IPS-NIHi11 (cell line): ENCODE data around the gene DMRT1.

Source experiments
- DNase-seq: peaks from one replicate; pipeline ENCODE4 v3.0.0; 2012; ENCODE audit warnings: mixed read lengths, low spot score

Gene DMRT1

DNA sequence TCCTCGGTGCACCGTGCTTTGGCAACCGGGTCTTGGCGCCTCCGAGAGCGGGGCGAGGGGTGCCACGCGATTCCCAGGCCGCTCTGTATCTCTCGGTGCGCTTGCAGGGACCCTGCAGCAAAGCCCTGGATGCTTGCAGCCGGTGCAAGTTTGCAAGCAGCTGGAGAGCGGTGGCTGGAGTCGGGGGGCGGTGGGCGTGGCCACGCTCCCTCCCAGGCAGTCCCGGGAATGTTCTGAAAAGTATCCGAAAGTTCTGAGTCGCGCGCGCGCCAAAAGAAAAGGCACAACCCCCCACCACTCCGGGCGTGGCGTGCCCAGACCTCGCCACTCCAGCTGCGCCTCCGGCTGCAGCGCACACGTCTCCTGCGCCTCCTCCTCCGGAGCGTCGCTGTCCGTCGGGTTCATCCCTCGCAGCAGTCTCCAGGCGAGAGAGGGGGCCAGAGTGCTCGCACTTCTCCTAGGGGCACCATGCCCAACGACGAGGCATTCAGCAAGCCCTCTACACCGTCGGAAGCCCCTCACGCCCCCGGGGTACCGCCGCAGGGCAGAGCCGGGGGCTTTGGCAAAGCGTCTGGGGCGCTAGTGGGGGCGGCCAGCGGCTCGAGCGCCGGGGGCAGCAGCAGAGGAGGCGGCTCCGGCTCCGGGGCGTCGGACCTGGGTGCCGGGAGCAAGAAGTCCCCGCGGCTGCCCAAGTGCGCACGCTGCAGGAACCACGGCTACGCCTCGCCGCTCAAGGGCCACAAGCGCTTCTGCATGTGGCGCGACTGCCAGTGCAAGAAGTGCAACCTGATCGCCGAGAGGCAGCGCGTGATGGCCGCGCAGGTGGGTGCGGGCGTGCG is at the start of gene DMRT1:
TSS of gene DMRT1 (plus strand) at position 327 of the 839 bp plus-strand sequence. CDS start at position 469, 142 bp downstream.
- peak; percentile 68 for DNase-seq

DNA sequence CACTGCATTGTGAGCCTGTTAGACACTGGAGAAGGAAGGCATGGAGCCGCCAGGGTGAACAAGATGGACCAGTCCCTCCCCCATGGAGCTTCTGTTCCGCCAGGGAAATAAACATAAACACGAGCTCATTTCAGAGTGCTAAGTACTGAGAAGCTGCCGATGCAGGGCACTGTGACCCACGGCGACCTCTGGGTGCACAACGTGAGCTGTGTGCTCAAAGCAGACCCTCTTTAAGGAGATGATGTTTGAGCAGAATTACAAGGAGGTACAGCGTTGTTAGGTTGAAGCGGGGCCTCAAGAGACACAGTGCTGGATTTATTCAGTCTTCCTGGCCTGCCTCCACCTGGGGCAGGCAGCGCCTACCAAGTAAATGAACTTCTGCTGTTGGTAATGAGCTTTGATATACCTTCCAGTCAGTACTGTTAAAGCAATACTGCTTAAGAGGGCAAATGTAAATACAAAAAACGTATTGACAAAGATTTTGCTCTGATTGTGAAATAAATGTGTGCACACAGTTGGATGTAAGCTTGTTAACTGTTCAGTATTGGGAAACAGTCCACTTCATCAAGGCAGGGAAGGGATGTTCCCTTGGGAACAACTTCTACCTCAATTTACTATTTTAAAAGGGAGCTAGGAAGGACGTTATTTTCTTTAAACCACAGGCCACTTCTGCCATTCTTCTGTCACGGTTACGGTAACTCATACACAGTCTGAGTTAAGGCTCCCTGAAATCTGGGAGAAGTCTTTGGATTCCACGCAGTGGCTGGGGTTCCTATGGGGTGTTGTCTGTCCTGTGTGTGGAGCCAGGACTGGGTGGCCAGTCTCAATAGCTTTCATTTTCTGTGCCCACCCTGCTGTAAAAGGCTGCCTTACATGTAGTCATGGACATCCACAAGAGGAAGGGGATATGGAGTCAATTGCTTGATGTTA is 48.9 kb upstream of the DMRT1 start:
- no peak for DNase-seq

DNA sequence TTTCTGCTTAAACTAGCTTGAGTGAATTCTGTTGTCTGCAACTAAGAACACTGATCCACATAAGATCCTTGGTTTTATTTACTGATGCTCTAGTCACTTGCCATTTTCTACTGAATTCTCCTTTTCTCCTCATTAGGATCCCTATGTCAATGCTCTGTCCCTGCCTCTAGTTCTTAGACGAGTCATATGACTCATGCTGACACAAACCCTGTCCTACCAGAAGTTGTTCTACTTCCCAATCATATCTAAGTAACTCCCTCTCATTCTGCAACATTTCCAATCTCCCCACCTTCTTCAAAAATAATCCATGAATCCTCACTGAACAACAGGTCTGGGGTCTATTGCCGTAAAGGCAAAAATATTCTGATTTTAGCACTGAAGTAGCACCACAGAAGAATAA is 47.1 kb upstream of the DMRT1 start:
- DNase-seq = no peak

DNA sequence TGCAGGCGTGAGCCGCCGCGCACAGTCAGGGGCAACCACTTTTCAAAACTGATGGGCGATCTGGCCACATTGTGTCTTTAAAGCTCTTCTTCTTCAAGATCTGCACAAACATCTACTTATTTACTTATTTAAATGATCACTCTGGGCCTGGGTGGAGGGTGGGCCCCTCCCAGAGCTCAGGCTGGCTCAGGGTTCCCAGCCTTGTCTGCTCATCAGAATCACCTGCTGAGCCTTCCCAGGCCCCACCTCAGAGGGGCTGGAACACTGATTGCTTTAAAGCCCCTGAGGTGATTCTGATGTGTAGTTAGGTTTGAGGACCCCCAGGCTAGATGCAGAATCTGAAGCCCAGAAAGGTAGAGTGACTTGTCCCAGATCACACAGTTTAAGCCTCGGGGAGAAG is 45.6 kb upstream of the DMRT1 start:
- DNase-seq = no peak

DNA sequence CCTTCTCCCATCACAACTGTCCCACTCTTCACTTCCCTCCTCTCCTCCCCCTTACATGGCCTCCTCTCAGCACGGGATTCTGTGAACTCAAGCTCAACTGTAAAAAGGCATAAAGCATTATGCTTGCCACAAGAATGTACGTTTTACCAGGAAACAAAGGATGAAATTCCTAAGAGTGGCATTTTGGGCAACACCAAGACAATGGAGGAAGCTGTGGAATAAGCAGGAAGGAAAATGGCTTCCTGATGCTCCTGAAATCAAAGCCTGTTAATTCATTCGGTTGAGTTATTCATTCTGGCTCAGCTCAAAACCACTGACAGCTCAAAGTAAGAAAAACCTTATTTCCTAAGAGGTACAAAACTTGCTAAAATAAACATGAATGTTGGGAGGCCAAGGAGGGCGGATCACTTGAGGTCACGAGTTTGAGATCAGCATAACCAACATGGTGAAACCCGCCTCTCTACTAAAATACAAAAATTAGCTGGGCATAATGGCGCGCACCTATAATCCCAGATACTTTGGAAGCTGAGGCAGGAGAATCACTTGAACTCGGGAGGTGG is 40.8 kb upstream of the DMRT1 start:
- no peak for DNase-seq

DNA sequence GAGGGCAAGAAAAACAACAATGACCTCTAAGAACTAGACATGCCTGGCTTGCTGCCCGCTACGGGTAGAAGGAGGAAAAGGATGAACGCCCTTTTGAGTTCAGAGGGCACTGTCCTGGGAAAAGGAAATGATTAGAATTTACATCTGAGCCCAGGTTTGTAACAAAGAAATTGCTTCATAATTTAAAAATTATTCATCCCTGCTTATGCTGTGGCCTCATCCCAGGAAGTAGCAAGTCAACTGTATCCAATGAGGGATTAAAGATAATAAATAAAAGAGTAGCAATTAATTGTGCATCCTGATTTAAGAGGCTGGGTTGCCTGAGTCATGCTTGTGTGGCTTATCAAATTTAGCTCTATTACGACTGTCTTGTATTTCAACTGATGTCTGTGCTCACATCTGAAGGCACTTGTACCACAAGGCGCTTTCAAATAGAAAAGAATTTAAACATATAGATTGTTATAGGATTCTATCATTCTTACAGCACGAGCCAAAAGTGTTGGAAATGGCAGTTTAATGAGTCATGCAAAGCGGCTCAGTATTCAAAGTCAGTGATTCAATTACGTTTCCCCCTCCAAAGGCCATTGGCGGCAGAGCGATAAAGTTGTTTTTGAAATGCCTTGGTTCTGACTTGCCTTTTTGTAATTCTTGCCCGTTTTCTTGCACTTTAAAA is 40.0 kb upstream of the DMRT1 start:
- no peak for DNase-seq

DNA sequence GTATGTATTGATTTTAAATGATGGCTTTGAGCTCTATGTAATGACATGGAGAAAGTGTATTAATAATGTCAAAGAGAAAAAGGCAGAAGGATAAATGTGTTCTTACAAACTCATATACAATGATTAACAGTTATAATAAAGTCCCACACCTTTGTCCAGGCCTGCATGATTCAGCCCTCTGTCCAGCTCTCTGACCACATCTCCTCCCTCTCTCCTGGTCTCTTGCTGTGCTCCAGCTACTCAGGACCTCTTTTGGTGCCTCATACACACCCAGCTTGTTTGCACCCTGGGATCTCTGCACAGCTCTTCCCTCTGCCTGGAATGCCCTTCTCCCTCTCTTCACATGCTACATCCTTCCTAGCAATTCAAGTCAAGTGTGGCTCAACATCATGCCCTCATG is 37.5 kb upstream of the DMRT1 start:
- DNase-seq = no peak

DNA sequence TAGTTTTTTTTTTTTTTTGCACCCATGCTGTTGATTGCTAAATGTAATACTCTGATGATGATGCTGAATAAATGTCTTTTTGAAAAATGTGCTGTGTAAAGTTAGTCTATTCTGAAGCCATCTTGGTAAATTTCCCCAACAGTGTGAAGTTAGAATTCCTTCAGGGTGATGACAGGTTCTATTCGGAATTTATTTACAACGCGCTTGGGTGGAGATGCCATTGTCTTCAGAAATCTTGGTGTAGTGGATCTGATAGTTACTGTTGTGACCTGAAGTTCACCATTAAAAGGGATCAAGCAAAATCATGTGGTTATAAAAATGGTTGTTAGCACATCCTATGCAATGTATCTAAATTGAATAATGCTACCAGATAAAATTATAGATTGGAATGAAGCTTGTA is 36.3 kb upstream of the DMRT1 start:
- no peak for DNase-seq

DNA sequence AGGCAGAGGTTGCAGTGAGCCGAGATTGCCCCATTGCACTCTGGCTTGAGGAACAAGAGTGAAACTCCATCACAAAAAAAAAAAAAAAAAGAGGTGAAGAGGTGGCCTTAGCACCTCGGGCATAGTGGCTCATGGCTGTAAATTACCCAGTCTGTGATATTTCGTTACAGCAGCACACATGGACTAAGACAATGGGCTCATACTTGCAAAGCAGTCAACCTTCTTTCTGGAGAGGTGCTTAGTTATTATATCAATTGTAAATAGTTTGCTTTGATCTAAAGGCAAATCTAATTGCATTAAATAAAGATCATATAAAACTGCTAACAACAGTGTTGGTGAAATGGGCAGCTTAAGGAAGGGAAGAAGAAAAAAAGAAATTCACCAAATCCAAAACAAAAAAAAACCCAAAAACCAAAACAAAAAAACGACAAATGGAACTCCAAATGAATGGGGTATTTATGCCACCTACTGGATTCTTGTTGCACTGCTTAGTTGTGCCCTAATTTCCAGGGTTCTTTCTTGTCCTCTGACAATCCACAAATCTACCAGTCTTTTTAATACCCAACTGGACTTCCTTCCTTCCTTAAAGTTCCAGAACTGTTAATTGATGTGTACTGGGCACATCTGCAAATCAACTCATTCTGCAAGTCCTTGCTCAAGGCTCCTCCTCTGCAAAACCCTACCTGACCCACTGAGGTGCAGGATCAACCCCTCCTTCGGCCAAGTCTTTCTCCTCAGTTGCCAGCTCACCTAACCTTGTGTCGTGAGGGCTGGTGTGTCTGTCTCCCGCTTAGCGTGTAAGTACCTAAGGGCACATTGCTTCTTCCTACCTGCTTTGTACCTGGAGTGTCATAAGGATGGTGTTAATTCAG is 35.0 kb upstream of the DMRT1 start:
- peak; percentile 58 for DNase-seq

DNA sequence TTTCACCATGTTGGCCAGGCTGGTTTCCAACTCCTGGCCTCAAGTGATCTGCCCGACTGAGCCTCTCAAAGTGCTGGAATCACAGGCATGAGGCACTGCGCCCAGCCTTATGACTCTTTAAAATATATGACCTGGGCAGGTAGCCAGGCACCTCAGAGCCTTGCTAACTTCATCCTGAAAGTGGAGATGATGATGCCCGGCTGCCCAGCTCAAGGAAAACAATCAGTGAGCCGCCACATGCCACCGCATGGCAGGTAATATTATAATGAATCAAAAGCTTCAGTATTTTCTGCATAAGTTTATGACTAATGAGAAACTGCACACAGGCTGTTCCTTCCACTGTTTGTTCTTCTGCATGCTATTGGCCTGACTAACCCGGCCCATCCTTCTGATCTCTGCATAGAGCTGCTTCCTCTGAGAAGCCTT is 30.4 kb upstream of the DMRT1 start:
- DNase-seq = no peak

DNA sequence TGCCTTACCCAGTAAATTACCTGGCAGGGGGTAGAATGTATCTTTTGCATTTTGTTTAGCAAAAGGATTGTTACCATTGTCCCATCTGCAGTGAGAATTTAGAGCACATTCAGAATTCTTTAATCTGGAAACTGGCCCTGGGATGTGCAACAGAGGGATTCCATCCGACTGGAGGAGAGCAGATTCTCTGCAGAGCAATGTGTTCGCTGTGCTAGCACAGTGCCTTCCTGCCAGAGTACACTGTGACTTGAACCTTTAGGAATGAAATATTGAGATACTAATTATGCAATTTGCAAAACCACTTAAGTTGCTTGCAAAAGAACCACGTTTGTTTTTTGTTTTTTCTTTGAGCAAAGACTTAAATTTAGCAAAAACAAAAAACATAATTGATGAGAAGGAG is 22.5 kb upstream of the DMRT1 start:
- no peak for DNase-seq

DNA sequence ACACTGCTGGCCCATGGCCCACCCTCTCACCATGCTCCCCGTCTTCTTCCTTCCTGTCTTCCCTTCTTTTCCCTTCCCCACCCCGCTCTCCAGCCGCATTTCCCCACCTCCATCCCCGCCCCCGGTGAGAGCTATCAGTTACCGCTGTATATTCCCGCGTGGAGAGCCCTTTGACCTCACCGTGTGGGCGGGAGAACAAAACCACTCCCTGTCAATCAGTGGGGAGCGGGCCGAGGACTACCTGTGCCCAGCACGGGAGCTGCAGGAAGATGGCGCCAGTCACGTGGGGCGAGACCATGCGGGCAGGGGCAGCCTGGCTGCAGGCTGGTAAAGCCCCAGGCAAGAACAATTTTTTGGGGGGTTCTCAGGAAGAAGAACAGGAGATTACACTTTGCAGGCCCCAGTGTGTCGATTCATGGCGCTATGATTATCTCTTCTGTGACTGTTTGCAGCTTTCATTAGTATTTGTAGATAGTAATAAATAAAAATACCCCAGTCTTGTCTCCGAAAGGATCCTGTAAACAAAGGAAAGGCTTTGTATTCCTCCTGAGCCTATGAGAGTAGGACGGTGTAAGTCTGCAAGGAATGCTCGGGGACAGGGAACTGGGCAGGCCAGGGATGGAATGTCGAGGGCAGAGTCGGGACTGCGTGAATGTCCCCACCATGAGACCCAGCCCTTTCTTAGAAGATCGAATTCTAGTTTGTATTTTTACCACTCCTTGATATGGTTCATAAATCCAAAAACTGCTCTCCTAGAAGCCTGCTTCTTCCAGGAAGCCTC is 14.8 kb upstream of the DMRT1 start:
- peak; percentile 65 for DNase-seq

DNA sequence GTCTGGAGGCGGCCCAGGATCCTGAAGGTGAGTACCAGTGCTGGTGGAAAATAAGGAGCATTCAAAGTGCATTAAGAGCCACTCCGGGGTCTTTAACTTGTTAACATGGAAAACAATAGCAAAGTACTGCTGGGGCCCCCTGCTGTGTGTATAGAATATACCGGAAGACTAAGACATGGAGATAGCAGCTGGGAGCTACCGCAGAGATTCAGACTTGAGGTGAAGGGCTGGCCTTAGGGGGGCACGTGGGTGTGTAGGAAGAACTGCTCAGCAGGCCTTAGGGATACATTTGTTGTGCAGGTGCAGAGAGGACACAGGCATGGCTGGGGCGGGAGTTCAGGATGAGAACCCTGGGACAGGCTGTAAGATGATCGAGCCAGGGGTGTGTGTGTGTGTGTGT is 1.2 kb upstream of the DMRT1 start:
- DNase-seq = peak; percentile 68

DNA sequence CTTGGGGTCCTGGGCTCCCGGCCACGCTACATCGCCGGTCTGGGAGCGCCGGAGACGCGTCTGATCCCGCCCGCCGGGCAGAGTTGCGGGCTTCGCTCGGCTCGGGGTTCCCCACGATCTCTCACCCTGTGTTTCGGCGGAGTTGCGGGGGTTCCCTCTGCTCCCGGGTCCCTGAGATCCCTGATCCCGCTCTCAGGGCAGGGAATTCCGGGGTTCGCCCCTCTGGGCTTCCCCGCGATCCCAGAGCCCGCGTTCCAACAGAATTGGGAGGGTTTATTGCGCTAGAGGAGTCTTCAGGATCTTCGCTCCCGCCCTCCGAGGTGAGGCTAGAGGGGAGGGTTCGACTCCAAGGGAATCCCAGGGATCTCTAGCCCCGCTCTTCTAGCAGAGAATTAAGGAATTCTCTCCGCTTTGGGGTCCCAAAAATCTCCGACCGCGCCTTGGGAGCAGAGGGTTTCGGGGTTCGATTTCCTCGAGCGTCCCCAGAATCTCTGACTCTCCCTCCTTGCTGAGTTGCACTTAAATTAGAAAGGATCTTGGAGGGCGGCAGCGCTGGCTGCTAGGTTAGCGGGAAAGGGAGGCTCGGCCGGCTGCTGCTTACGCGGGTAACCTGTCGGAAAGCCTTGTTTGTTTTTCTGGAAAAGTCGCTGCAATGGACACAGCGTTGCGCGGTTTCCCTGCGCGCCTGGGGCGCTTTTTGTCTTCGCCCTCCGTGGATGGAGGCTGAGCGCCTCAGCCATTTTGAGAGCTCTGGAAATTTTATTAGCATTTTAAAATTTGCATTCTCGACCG is 1.3 kb downstream of the DMRT1 start:
- DNase-seq = peak; percentile 47

DNA sequence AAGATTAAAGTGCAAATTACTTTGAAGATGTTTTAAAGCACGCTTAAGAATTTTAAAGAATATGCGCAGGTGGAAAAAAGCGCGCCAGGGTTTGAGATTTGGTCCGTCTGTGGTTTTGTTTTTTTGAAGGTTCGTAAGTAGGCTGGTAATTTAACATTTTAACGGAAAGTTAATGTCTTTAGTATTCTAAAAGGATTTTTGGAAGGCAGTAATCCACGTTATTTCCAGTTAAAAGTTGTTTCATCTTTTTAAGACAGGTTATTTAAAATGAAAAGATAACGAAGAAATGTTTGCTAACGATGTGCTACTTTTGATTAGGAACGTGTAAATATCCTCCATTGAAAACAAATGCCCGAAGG is 1.9 kb downstream of the DMRT1 start:
- DNase-seq = no peak

DNA sequence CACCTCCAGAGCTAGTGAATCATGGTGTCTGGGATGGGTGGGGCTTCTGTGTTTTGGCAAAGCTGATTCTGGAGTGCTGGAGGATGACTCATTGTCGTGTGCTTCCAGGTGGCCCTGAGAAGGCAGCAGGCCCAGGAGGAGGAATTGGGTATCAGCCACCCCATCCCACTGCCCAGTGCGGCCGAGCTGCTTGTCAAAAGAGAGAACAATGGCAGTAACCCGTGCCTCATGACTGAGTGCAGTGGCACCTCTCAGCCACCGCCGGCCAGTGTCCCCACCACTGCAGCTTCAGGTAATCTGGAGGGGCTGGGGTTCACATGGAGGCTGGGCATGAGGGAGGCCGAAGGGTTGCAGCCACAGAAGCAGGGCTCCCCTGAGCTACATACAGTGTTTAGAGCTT is 5.4 kb downstream of the DMRT1 start:
- DNase-seq = peak; percentile 20

DNA sequence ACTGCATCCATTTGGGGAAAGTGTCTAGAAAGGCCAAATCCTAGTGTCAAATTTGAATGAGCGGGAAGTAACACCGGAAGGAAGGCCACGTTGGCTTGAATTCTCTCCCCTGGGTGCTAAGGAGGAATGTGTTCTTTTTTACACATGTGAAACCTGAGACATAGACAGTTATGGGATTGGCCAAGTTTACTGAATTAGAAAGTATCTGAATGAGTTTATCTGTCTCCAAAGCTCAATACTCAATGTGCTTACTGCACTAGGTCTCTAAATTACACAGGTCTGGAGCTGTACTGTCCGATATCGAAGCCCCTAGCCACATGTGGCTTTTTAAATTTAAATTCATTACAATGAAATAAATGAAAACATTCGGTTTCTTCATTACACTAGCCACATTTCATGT is 6.0 kb downstream of the DMRT1 start:
- DNase-seq = no peak

DNA sequence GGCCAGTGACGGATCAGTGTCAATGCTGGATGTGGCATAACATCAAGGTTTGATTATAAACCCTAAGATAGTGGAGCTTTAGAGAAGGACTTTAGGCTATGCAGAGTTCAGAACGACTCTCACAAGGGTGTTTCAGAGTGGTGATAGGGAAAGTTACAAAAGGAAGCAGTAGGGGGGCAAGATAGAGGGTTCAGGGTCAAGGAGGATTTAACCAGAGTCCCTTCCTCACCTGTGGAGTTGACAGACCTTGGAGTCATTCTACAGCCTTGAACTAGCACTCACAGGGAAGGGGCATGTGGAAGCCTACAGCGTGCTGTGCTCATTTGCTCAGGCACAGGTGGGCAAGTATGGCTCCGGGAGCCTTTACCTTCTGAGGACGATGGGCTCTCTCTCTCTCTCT is 7.9 kb downstream of the DMRT1 start:
- no peak for DNase-seq

DNA sequence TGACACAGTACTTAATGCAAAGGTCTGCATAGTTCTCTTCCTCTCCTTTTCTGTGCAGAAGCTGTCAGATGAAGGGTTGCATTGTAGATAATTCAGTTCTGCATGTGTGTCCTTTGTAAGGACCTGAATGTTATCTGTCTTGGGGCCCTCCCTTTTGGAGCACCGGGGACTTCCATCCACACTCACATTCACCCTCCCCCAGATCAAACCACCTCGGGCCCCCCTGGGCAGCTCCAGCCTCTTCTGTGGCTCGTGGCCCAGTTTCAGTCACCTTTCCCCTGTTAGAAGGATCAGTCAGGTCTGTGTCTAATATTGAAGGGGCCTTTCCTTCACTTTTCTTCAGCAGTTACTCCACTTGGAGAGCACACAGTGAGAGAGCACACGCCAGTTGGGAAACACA is 11.0 kb downstream of the DMRT1 start:
- no peak for DNase-seq

DNA sequence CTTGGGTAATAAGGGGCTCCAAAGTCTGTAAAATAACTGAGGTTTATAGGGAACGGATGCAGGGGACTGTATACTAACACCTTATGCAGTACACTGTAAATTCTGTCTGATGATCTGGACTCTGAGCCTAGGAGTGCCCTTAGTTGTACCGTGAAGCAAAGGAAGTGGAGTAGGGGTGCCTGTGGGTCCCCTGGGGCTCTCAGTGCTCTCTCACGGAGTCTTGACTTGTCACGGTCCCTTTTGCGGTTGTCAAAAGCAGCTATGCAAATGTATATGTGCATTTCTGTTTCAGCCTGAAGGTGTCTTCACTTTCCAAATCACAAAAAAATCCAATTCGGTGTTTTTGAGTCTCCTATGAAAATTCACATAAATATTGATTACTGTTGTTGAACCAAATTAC is 17.8 kb downstream of the DMRT1 start:
- DNase-seq = no peak
